HEK293 (cell line): Measurements from ENCODE around the gene ATP13A1.

Source experiments
- CTCF ChIA-PET: fragments of 350-600 bp; formaldehyde crosslinking; extraction: SDS; loops from one replicate; lab custom pipeline; 2021; ENCODE audit warnings: antibody characterized with exemption; lab: Yijun Ruan, JAX
- POLR2A ChIA-PET: fragments of 300-600 bp; formaldehyde crosslinking; extraction: SDS; loops from one replicate; lab custom pipeline; 2020; ENCODE audit warnings: antibody characterized with exemption, inconsistent platforms; lab: Yijun Ruan, JAX
- H3K27ac ChIP-seq: fragments of 200-500 bp; sonication (Bioruptor generic); 2 replicates; pipeline ENCODE4 v1.5.1; 2014; ENCODE audit warnings: low read depth, low read length, control low read depth, inconsistent platforms; ENCODE audit errors: extremely low read depth
- H3K36me3 ChIP-seq, 2 experiments: fragments of 200-500 bp in 1 of 2; sonication (Bioruptor generic) in 1 of 2; 1 replicate in 1 of 2; 2 replicates in 1 of 2; pipeline ENCODE4 v1.5.1; 2014 to 2017; ENCODE audit warnings: inconsistent platforms in 2 of 2, low read length in 2 of 2; ENCODE audit not compliant: control insufficient read depth in 2 of 2, insufficient read depth in 1 of 2
- H3K4me1 ChIP-seq: fragments of 200-500 bp; sonication (Bioruptor generic); 2 replicates; pipeline ENCODE4 v1.5.1; 2014; ENCODE audit warnings: mild to moderate bottlenecking, low read length, inconsistent platforms; ENCODE audit not compliant: control insufficient read depth, insufficient read depth
- H3K4me3 ChIP-seq: 2 replicates; pipeline ENCODE4 v1.5.1; 2011; ENCODE audit warnings: low read depth, mild to moderate bottlenecking, control low read depth, low read length, moderate library complexity
- H3K9me3 ChIP-seq: fragments of 200-500 bp; sonication (Bioruptor generic); 2 replicates; pipeline ENCODE4 v1.5.1; 2014; ENCODE audit warnings: low read depth, low read length, inconsistent platforms; ENCODE audit not compliant: control insufficient read depth, insufficient read depth
- EGR2 ChIP-seq: fragments of 450-650 bp; formaldehyde crosslinking; IDR thresholded peaks from 2 replicates; pipeline ENCODE4 v1.5.1; 2016; ENCODE audit warnings: low read depth, missing biosample characterization, missing genetic modification characterization
- GLI4 ChIP-seq: fragments of 450-650 bp; formaldehyde crosslinking; IDR thresholded peaks from 2 replicates; pipeline ENCODE4 v1.5.1; 2016; ENCODE audit warnings: missing biosample characterization, missing genetic modification characterization
- GLIS1 ChIP-seq: fragments of 450-650 bp; formaldehyde crosslinking; IDR thresholded peaks from 2 replicates; pipeline ENCODE4 v1.5.1; 2016; ENCODE audit warnings: missing biosample characterization, missing genetic modification characterization
- KLF7 ChIP-seq: fragments of 450-650 bp; formaldehyde crosslinking; IDR thresholded peaks from 2 replicates; pipeline ENCODE4 v1.5.1; 2016; ENCODE audit warnings: missing biosample characterization, missing genetic modification characterization, borderline replicate concordance
- PRDM6 ChIP-seq: fragments of 450-650 bp; formaldehyde crosslinking; IDR thresholded peaks from 2 replicates; pipeline ENCODE4 v1.5.1; 2017; ENCODE audit warnings: missing biosample characterization, missing genetic modification characterization
- REST ChIP-seq: fragments of 450-650 bp; formaldehyde crosslinking; IDR thresholded peaks from 2 replicates; pipeline ENCODE4 v1.5.1; 2016; ENCODE audit warnings: missing biosample characterization, missing genetic modification characterization
- YY2 ChIP-seq: fragments of 450-650 bp; formaldehyde crosslinking; IDR thresholded peaks from 2 replicates; pipeline ENCODE4 v1.5.1; 2016; ENCODE audit warnings: missing biosample characterization, missing genetic modification characterization
- ZBTB20 ChIP-seq: fragments of 450-650 bp; formaldehyde crosslinking; IDR thresholded peaks from 2 replicates; pipeline ENCODE4 v1.5.1; 2016; ENCODE audit warnings: missing biosample characterization, missing genetic modification characterization
- ZFHX2 ChIP-seq: fragments of 450-650 bp; formaldehyde crosslinking; conservative IDR thresholded peaks from 2 replicates; pipeline ENCODE4 v1.5.1; 2016; ENCODE audit warnings: missing biosample characterization, missing genetic modification characterization
- ZFP69B ChIP-seq: fragments of 450-650 bp; formaldehyde crosslinking; IDR thresholded peaks from 2 replicates; pipeline ENCODE4 v1.5.1; 2016; ENCODE audit warnings: missing biosample characterization, missing genetic modification characterization
- ZIC2 ChIP-seq: fragments of 450-650 bp; formaldehyde crosslinking; IDR thresholded peaks from 2 replicates; pipeline ENCODE4 v1.5.1; 2016; ENCODE audit warnings: missing biosample characterization, missing genetic modification characterization
- ZNF174 ChIP-seq: fragments of 450-650 bp; formaldehyde crosslinking; IDR thresholded peaks from 2 replicates; pipeline ENCODE4 v1.5.0; 2017; ENCODE audit warnings: missing biosample characterization, mild to moderate bottlenecking, missing genetic modification characterization
- ZNF24 ChIP-seq: fragments of 450-650 bp; formaldehyde crosslinking; IDR thresholded peaks from 2 replicates; pipeline ENCODE4 v1.5.1; 2016; ENCODE audit warnings: missing biosample characterization, missing genetic modification characterization
- ZNF280C ChIP-seq: fragments of 450-650 bp; formaldehyde crosslinking; IDR thresholded peaks from 2 replicates; pipeline ENCODE4 v1.5.1; 2016; ENCODE audit warnings: missing biosample characterization, missing genetic modification characterization
- ZNF341 ChIP-seq: fragments of 450-650 bp; formaldehyde crosslinking; IDR thresholded peaks from 2 replicates; pipeline ENCODE4; 2016; ENCODE audit warnings: low read depth, missing biosample characterization, missing genetic modification characterization
- ZNF350 ChIP-seq: fragments of 450-650 bp; formaldehyde crosslinking; IDR thresholded peaks from 2 replicates; pipeline ENCODE4 v1.5.0; 2017; ENCODE audit warnings: missing biosample characterization, mild to moderate bottlenecking, missing genetic modification characterization
- ZNF398 ChIP-seq: fragments of 450-650 bp; formaldehyde crosslinking; IDR thresholded peaks from 2 replicates; pipeline ENCODE4 v1.5.1; 2017; ENCODE audit warnings: missing biosample characterization, missing genetic modification characterization
- ZNF530 ChIP-seq: fragments of 450-650 bp; formaldehyde crosslinking; IDR thresholded peaks from 2 replicates; pipeline ENCODE4 v1.5.1; 2016; ENCODE audit warnings: low read depth, missing biosample characterization, missing genetic modification characterization
- ZNF544 ChIP-seq: fragments of 450-650 bp; formaldehyde crosslinking; IDR thresholded peaks from 2 replicates; pipeline ENCODE4 v1.5.0; 2017; ENCODE audit warnings: missing biosample characterization, missing genetic modification characterization
- ZNF561 ChIP-seq: fragments of 450-650 bp; IDR thresholded peaks from 2 replicates; pipeline ENCODE4 v1.5.1; 2018; ENCODE audit warnings: missing biosample characterization, missing genetic modification characterization, borderline replicate concordance
- ZNF768 ChIP-seq: fragments of 450-650 bp; formaldehyde crosslinking; IDR thresholded peaks from 2 replicates; pipeline ENCODE4 v1.5.1; 2018; ENCODE audit warnings: missing biosample characterization, mild to moderate bottlenecking, missing genetic modification characterization
- ZSCAN16 ChIP-seq: fragments of 450-650 bp; formaldehyde crosslinking; IDR thresholded peaks from 2 replicates; pipeline ENCODE4 v1.5.1; 2016; ENCODE audit warnings: missing biosample characterization, missing genetic modification characterization
- ZSCAN18 ChIP-seq: fragments of 450-650 bp; formaldehyde crosslinking; IDR thresholded peaks from 2 replicates; pipeline ENCODE4 v1.5.1; 2016; ENCODE audit warnings: missing biosample characterization, missing genetic modification characterization

ATP13A1 gene

GRCh38 chr19:19642506-19643157 lies 20.8 kb downstream of the ATP13A1 start:
- H3K9me3 ChIP-seq, result no peaks in the 10 kb centered on the region
- H3K36me3 ChIP-seq, result peaks cover 0 to 41% of the 10 kb centered on the region in 2 experiments; a peak in 2 of 3 replicates
- CTCF ChIA-PET, result no interaction called here
- POLR2A ChIA-PET, result no interaction called here
- no peaks in the 10 kb centered on the region for H3K4me1 ChIP-seq
- no peak for TF ChIP-seq ZBTB20
- TF ChIP-seq ZSCAN16 (tag by site-specific recombination), result no peak
- TF ChIP-seq ZNF341 (tag by site-specific recombination), result no peak
- peak; percentile 44; the same call in 1 of the 2 replicates for TF ChIP-seq ZFHX2 (tag by site-specific recombination)
- peak; percentile 76 for TF ChIP-seq ZNF398 (tag by site-specific recombination)
- peak overlapping the region; percentile 81 for H3K4me3 ChIP-seq
- peak overlapping the region; percentile 46; the same call in 1 of the 2 replicates for H3K27ac ChIP-seq

- Histone ChIP-seq H3K36me3 (peaks cover 0 to 39% of the 10 kb centered on the region in 2 experiments; a peak in 2 of 3 replicates), H3K27ac (no peak overlapping the region), H3K4me1 (no peaks in the 10 kb centered on the region), H3K4me3 (no peak overlapping the region), H3K9me3 (no peaks in the 10 kb centered on the region)
- ChIA-PET POLR2A (no interaction called here), CTCF (no interaction called here)
- TF ChIP-seq ZNF530 (no peak), ZNF768 (tag by site-specific recombination) (no peak), ZNF350 (tag by site-specific recombination) (no peak), GLIS1 (tag by site-specific recombination) (no peak), ZIC2 (tag by site-specific recombination) (no peak), KLF7 (tag by site-specific recombination) (no peak), REST (tag by site-specific recombination) (no peak), PRDM6 (tag by site-specific recombination) (no peak), ZNF561 (no peak), YY2 (tag by site-specific recombination) (no peak), ZNF174 (tag by site-specific recombination) (no peak), ZNF24 (no peak), ZSCAN18 (tag by site-specific recombination) (no peak), ZNF280C (tag by site-specific recombination) (no peak), ZNF544 (tag by site-specific recombination) (no peak), EGR2 (no peak), GLI4 (tag by site-specific recombination) (no peak), ZFP69B (tag by site-specific recombination) (no peak)
Observed at GRCh38 chr19:19637523-19638251, 25.8 kb downstream of the ATP13A1 start.
